LoVo (cell line): ENCODE measurements around the gene ZNF397.
"Not testable (repeated sequence)": the region's sequence is repeated elsewhere in the genome, so short reads cannot be mapped to it uniquely, and the experiment has no call there.

Source experiments
- DNase-seq: peaks from one replicate; pipeline ENCODE4 v3.0.0-alpha.2; 2016; ENCODE audit warnings: low spot score

ZNF397 gene

DNA sequence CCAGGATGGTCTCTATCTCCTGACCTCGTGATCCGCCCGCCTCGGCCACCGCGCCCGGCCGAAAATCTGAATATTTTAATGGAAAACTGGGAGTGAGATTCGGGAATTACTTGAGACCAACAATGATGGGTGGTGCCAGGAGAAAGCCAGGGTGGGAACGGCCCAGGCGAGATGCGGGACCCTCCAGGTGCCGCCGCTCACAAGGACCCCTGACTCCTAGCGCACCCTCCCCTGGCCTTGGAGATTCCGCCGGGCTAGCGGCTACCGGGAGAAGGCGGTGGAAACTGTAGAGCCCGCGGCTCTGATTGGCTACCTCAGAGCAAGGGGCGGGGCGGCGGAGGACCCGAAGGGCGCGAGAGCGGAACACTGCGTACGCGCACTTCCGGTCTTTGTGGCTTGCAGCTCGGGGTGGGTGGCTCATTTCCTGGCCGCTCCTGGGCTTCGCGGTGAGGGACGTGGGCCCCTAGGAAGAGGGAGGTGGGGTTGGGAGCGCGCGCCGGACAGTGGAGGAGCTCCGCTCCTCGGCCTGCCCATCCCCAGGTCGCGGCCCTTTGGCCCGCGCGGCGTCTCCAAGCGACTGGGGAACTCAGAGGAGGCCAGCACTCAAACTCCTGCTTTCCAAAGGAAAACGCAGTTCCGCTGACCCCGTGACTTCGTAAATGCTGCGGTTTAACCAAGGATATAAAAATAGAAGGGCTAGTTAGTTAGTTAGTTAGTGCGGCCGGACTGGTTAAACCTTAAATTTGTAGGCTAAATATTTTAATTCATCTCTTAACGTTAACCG is at the start of gene ZNF397:
TSS of gene ZNF397 (plus strand) at position 371 of the 784 bp plus-strand sequence. CDS start 1,437 bp downstream, outside the sequence.
- DNase-seq = peak; percentile 94

DNA sequence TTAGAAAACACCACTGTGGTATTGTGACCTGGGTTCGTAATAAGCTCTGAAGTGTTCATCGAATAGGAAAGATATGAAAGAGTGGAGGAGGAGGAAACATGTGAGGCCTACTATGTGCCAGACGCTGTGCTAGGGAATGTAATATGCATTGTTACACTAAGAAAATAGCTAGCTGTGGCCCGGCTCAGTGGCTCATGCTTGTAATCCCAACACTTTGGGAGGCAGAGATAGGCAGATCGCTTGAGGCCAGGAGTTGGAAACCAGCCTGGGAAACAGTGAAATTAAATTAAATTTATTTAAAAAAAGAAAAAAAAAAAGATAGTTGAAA is 49.2 kb upstream of the ZNF397 start:
- no peak for DNase-seq

DNA sequence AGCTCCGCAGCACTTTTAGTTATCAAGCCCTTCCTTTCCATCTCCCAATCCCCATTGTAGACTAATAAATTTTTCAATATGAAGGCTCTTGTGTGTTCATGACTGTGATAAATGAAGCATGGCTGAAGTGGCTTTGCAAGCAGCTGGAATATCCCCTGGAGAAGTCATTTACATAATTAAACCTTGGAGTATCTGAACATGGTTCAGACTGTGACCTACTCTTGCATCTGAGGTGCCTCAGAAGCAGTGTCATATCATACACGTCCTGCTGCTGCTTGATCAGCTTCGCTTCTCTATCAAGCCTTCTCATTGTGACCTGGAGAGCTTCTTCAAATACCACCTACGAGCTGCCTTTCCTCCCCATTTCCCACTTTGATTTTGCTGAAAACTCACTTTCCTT is 48.4 kb upstream of the ZNF397 start:
- no peak for DNase-seq

GRCh38 chr18:35193316-35193715 is 47.5 kb upstream of the ZNF397 start:
- DNase-seq = no peak

- no peak for DNase-seq
Measured at GRCh38 chr18:35197296-35197695, 43.5 kb upstream of the ZNF397 start.

- DNase-seq = no peak
Measured at GRCh38 chr18:35201256-35201931, 39.4 kb upstream of the ZNF397 start.

- DNase-seq = no peak
Measured at GRCh38 chr18:35203067-35203466, 37.8 kb upstream of the ZNF397 start.

GRCh38 chr18:35205199-35205712 is 35.6 kb upstream of the ZNF397 start:
- DNase-seq = no peak

GRCh38 chr18:35205746-35206458 is 34.9 kb upstream of the ZNF397 start:
- DNase-seq = not testable (repeated sequence)

GRCh38 chr18:35215026-35215425 is 25.8 kb upstream of the ZNF397 start:
- no peak for DNase-seq

DNA sequence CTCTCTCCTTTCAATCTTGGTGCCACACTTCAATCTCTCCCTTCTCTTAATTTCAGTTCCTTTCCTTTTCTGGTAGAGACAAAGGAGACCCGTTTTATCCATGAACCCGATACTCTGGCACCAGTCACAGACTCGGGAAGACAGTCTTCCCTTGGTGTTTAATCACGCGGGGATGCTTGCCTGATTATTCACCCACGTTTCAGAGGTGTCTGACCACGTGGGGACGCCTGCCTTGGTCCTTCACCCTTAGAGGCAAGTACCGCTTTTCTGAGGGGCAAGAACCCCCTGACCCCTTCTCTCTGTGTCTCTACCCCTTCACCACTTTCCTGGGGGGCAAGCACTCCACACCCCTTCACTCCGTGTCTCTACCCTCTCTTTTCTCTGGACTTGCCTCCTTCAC is 24.2 kb upstream of the ZNF397 start:
- DNase-seq = not testable (repeated sequence)

- peak; percentile 16 for DNase-seq
Measured at GRCh38 chr18:35219331-35219730, 21.5 kb upstream of the ZNF397 start.

DNA sequence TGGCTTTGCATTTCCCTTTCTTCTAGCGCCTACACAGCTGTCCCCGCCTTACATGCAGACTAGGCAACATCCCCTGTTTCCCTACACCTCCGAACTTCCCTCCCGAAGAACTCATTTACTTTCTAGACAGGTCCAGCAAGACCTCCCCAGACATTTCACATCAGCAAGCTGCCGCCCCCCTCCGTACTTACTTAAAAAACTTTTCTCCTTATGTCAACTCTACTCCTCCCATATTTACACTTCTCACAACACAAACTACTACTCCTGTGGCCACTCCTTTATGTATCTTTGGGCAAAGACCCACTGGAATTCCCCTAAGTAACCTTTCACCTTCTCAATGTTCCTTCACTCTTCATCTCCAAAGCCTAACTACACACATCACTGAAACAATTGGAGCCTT is 20.4 kb upstream of the ZNF397 start:
- DNase-seq = no peak

GRCh38 chr18:35223797-35224196 is 17.0 kb upstream of the ZNF397 start:
- no peak for DNase-seq

- no peak for DNase-seq
Measured at GRCh38 chr18:35227254-35227653, 13.6 kb upstream of the ZNF397 start.

GRCh38 chr18:35231052-35231451 is 9.8 kb upstream of the ZNF397 start:
- DNase-seq = peak; percentile 84

GRCh38 chr18:35236571-35237363 is 4.1 kb upstream of the ZNF397 start:
- no peak for DNase-seq

DNA sequence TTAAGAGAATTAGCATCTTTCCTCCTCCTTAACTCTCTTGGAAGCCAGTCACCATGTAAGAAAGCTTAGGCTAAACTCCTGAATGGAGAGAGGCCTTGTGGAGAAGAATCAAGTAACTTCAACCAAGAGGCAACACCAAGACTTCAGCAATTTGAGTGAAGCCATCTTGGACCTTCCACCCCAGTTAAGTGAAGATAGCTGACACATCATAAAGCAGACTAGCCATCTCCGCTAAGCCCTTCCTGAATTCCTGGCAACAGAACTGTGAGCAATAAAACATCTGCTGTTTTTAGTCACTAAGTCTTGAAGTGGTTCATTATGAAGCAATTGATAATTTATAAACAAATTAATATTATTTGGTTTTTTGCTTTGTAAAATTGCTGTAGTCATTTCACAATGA is 1.5 kb upstream of the ZNF397 start:
- DNase-seq = no peak

DNA sequence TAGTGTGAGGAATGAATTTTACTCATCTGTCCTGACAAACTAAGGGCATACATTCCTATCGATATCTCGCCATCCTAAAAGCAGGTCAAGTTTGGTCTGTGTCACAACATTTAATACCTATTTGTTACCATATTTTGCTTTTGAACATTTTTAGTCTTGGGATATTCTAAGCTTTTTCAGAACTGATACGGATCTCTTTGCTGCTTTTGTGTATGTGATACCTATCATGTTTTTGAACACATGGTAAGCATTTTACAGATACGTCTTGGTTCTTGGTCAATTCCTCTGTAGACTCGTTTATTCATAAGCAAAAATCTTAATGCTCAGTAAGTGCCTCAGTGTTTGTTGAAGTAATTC is 592 bp downstream of the ZNF397 start:
- DNase-seq = no peak

- DNase-seq = no peak
Measured at GRCh38 chr18:35242426-35242825, 1.6 kb downstream of the ZNF397 start.

GRCh38 chr18:35244671-35245070 is 3.8 kb downstream of the ZNF397 start:
- no peak for DNase-seq

DNA sequence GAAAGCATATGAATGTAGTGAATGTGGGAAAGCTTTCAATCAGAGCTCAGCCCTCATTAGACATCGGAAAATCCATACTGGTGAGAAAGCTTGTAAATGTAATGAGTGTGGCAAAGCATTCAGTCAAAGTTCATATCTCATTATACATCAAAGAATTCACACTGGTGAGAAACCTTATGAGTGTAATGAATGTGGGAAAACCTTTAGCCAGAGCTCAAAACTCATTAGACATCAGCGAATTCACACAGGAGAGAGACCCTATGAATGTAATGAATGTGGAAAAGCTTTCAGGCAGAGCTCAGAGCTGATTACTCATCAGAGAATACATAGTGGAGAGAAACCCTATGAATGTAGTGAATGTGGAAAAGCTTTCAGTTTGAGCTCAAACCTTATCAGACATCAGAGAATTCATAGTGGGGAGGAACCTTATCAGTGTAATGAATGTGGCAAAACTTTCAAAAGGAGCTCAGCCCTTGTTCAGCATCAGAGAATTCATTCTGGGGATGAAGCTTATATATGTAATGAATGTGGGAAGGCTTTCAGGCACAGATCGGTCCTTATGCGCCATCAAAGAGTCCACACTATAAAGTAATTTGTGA is 5.0 kb downstream of the ZNF397 start:
- no peak for DNase-seq
